GM19240 (cell line): ENCODE measurements around the gene SCAPER.
"Not testable (repeated sequence)": the region's sequence is repeated elsewhere in the genome, so short reads cannot be mapped to it uniquely, and the experiment has no call there.

Source experiments
- DNase-seq: peaks from one replicate; pipeline ENCODE4 v3.0.0; 2011; ENCODE audit warnings: low spot score; ENCODE audit not compliant: insufficient read length

The SCAPER gene

DNA sequence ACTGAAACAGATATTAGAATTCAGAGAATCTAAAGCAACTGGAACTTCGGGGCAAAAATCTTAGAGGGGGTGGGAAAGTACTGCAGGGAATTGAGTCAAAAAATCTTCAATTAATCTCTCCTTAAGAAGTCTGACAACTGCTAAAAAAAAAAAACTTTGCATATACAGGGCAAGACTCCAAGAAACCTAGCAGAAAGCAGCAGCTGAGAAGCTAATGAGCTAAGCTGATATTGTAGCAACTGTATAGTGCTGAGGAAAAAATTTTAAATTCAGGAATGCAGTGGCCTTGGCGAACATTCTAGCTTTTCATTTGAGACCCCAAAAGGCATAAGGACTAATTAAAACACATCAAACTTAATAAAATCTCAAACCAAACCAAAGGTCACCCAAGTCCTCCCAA, 113.6 kb downstream of the SCAPER start:
- DNase-seq: no peak

DNA sequence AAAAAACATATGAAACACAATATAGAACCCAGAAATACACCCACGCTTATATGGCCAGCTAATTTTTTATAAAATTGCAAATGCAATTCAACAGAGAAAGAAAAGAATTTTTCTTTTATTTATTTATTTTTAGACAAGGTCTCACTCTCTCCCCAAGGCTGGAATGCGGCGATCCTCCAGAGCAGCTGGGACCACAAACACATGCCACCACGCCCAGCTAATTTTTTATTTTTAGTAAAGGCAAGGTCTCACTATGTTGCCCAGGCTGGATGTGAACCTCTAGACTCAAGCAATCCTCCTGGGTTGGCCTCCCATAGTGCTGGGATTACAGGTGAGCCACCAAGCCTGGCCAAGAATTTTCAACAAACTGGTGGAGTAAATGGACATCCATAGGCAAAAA, 117.9 kb downstream of the SCAPER start:
- DNase-seq: no peak

DNA sequence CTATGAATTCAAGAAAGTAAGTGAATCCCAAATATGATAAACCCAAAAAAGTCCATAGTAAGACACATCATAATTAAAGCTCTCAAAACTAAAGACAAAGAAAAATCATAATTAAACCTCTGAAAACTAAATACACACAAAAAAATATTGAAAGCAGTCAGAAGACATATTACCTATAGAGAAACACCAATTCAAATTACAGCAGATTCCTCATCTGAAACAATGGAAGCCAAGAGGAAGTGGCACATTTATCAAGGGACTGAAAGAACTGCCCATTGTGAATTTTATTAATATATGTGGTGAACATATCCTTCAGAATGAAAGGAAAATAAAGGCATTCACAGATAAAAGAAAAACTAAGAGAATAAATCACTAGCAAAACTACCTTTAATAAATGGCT, 128.2 kb downstream of the SCAPER start:
- DNase-seq: no peak

DNA sequence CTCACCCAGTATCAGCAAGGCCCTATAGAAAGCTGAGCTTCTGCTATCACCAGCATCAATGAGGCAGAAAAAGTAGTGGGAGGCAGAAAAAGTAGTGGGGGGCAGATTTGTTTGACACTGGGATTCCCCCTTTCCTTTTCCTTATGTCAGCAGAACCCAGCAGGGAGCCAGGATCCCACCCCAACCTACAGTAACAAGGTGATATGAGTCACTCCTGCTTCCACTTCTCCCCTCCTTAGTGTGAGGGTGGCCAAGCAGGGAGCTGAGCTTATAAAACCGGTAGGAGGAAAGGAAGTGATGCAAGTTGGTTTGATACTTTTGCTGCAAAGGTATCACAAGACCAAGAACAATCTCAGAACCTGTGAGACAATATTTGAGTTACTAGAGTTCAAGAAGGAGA, 128.7 kb downstream of the SCAPER start:
- DNase-seq: no peak

DNA sequence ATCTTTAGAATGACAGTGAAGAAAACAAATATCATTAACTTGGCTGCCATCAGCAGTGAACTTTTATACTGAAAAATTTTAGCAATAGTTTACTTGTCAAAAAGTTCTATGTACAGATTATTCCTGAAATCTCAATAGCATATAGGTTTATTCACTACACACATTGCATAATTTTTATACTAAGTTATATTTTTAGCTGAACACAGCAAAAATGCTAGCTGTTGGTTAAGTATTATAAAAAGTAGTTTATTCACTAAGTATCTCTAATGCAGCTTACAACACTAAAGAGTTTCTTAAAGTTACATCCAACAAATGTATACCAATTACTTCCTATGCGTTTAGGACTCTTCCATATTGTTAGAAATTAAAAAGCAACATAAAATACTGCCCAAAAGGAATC, 131.9 kb downstream of the SCAPER start:
- DNase-seq: no peak

DNA sequence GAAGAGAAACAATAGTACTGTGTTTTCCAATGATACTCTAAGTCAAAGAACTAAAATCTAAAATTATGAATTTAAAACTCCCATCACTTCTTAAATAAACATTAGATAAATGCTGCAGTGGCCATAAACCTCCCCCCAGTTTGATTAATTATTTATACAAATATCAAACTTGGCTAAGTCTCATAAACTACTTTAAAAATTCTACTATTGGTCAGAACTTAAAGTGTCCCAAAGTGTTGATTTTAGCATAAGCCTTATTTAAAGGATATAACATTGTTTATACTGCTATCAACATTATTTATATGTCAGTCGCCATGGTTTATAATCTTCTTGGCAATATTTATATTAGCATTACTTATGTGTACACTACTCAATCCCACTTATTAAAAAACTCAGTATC, 132.4 kb downstream of the SCAPER start:
- no peak for DNase-seq

DNA sequence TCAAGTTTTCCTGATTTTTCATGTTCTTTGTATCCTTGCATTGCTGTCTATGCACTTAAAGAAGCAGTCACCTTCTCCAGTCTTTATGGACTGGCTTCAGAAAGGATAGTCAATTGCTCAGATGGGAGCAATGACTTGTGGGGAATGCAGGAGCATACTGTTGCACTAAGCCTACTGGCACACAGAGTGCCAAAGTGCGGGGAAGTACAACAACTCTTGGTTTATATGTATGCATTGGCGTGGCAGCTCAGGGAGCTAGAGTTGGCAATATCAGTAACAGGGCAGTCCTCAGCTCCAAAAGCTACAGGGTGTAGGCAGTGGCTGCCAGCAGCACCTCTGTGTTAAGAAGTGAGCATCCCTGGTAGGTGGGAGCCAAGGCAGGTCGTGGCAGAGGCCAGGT, 141.1 kb downstream of the SCAPER start:
- DNase-seq: no peak

DNA sequence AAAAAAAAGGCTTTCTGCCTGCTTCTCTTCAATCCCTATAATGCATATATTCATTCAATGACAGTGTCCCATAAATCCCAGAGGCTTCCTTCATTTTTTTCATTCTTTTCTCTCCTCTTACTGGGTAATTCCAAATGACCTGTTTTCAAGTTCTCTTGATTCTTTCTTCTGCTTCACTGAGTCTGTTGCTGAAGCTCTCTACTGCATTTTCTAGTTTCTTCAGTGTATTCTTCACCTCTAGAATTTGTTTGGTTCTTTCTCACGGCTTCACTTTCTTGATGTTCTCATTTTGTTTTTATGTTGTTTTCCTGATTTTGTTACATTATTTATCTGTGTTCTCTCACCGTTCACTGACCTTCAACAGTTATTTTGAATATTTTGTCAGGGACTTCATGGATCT, 141.6 kb downstream of the SCAPER start:
- no peak for DNase-seq

DNA sequence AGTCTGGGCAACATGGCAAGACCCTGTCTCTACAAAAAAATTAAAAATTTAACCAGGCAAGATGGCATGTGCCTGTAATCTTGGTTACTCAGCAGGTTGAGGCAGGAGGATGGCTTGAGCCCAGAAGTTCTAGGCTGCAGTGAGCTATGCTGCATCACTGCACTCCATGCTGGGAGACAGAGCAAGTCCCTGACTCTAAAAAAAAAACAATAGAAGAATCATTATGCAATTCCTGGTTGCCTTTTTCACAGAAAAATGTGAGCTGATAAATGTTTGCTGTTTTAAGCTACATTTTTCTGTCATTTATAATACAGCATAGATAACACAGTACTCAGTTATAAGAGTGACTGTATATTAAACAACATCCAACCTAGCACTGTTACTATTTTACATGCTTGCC, 148.8 kb downstream of the SCAPER start:
- DNase-seq: no peak

DNA sequence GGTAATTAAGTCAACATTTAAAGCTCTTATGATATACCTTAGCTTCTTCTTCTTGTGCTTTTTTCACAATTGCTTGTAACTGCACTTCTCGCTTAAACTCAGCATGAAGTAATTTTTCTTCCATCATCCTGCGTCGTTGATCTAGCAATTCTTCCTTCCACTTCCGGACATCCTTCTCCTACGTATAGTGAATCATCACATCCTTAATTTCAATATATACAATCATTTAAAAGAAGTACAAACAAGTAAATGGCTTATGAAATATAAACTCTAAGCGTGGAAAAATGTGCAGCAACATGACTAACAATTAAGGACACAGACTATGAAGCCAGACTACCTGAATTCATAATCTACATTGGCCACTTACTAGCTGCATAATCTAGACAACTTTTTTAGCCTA, 151.4 kb downstream of the SCAPER start:
- no peak for DNase-seq

DNA sequence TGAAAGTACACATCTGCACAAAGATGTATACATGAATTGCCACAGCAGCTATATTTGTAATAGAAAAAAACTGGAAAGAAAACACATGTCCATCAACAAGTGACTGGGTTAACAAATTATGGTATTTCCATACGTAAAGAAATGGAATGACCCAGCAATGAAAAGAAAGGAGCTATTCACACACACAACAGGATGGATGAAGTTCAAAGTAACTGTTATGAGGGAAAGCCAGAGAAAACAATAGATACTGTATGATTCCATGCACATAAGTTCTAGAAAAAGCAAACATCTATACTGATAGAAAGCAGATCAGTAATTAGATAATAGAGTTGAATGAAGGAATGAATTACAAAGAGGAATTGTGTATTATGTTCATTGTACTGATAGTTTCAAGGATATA, 152.0 kb downstream of the SCAPER start:
- no peak for DNase-seq

DNA sequence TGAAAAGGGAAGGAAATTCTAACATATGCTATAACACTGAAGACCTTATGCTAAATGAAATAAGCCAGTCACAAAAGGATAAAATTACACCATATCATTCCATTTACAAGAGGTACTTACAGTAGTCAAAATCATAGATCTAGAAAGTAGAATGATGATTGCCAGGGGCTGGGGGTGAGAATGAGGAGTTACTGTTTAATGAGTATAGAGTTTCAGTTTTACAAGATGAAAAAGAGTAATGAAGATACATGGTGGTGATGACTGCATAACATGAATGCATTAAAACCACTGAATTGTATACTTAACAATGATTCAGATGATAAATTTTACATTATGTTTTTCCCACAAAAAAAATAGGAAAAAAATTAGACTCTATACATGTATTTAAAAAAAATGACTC, 152.6 kb downstream of the SCAPER start:
- no peak for DNase-seq

DNA sequence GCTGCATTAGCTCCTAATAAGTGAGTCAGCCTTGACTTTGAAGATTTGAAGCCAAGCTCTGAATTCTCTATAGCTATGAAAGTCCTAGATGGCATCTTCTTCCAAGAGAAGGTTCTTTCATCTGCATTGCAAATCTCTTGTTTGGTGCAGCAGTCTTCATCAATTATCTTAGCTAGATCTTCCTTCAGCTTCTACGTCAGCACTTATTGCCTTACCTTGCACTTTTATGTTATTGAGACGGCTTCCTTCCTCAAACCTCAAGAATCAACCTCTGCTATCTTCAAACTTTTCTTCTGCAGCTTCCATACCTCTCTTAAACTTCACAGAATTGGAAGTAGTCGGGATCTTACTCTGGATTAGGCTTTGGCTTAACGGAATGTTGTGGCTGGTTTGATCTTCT, 167.6 kb downstream of the SCAPER start:
- DNase-seq: no peak

DNA sequence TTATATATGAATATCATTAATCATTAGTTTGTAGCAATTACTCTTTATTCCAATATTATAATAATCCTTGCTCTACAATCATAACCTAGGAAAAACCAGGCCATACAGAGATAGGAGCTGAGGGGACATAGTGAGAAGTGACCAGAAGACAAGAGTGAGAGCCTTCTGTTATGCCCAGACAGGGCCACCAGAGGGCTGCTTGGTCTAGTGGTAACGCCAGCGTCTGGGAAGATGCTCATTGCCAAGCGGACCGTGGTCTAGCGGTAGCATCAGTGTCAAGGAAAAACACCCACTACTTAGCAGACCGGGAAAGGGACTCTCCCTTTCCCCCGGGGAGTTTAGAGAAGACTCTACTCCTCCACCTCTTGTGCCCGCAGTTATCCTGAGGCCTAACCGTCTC, 172.8 kb downstream of the SCAPER start:
- not testable (repeated sequence) for DNase-seq

DNA sequence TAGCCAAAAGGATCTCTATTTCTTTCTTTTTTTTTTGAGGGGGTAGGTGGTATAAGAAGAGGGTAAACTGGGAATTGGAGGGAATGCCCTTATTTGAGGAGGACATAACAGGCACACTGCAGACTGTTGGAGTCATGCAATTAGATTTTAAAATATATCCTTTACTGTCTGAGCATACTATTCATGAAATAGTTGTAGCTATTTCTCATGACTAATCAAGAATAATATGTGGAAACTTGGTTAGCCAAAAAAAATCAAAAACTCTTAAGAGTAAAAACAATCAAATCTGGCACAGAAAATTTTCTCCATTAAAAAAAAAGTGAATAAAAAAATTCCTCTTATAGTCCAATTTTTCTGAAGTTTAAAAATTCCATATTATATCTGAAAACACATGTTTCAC, 174.9 kb downstream of the SCAPER start:
- DNase-seq: no peak

DNA sequence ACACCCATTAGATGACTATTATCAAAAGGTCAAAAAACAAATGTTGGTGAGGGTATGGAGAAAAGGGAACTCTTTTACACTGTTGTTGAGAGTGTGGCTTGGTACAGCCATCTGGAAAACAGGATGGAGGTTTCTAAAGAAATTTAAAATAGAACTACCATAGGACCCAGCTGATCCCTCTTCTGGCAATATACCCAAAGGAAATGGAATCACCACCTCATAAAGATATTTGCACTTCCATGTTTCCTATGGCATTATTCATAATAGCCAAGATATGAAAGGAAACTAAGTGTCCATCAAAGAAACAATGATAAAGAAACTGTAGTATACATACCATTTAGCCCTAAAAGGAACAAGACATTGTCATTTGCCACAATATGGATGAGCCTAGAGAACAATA, 186.3 kb downstream of the SCAPER start:
- DNase-seq: no peak

DNA sequence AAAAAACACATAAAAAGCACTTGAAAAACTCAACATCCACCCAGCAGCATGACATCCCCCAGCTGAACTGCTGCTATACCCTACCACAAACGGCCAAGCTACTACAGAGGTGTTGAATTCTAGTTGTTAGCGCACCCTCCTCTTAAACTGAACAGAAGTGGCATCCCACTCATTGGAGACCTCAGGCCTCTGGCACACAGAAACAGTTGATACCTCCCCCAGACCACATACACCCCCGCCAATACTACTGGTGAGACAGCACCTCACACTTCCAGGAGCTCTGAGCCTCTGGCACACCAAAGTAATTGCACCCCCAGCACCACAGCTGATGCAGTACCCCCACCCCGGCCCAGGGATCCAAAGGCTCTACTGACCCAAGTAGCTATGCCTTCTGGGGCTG, 190.2 kb downstream of the SCAPER start:
- DNase-seq: no peak

DNA sequence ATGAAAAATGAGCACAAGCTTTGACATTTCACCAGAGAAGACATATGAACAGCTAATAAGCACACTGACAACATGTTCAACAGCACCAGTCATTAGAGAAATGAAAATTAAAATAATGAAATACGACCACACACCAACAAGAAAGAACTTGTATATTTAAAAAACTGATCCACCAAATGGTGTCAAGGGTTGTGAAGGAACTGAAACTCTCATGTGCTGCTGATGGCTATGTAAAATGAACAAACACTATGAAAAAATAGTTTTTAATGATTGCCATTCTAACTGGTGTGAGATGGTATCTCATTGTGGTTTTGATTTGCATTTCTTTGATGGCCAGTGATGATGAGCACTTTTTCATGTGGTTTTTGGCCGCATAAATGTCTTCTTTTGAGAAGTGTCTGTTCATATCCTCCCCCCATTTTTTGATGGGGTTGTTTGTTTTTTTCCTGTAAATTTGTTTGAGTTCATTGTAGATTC, 193.8 kb downstream of the SCAPER start:
- DNase-seq: no peak

DNA sequence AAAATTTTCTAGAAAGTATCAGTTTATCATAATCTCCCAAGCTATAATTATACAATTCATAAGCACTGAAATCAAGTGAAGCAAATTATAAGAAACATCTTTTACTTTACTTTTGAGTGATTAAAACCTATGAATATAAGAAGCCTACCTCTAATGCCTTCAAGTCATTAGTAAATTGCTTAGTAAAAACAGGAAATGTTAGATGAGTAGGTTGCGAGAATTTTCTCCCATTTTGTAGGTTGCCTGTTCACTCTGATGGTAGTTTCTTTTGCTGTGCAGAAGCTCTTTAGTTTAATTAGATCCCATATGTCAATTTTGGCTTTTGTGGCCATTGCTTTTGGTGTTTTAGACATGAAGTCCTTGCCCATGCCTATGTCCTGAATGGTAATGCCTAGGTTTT, 201.1 kb downstream of the SCAPER start:
- DNase-seq: not testable (repeated sequence)

DNA sequence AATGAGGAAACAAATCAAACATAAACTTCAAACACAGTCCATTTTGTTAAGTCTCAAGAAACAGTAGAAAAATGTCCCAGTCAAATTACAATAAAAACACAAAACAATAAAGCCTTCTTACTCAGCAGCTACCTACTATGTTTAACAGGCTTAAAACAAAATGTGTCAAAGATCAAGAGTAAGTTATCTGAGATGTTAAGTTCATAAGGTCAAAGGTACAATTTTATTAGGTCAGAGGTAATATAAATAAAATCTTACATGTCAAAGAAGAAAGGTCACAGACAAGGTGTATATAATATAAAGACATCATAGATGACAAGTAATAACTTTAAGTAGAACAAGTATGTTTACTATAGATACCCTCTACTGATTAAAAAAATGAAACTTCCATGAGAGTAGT, 208.3 kb downstream of the SCAPER start:
- DNase-seq: no peak

DNA sequence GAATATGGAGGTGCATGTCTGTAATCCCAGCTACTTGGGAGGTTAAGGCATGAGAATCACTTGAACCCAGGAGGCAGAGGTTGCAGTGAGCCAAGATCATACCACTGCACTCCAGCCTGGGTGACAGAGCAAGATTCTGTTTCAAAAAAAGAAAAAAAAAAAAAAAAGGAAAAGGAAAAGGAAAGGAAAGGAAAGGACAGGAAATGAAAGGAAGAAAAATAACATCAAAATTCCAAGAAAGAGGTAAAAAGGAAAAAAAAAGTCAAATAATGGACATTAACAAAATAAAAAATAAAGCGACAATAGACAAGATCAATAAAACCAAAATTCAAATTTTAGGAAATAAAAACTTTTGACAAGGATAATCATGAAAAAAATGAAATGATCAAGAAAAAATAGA, 212.6 kb downstream of the SCAPER start:
- DNase-seq: not testable (repeated sequence)

DNA sequence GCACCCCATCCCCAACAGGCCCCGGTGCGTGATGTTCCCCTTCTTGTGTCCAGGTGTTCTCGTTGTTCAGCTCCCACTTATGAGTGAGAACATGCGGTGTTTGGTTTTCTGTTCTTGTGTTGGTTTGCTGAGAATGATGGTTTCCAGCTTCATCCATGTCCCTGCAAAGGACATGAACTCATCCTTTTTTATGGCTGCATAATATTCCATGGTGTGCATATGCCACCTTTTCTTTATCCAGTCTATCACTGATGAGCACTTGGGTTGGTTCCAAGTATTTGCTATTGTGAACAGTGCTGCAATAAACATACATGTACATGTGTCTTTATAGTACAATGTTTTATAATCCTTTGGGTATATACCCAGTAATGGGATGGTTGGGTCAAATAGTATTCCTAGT, 217.5 kb downstream of the SCAPER start:
- not testable (repeated sequence) for DNase-seq

DNA sequence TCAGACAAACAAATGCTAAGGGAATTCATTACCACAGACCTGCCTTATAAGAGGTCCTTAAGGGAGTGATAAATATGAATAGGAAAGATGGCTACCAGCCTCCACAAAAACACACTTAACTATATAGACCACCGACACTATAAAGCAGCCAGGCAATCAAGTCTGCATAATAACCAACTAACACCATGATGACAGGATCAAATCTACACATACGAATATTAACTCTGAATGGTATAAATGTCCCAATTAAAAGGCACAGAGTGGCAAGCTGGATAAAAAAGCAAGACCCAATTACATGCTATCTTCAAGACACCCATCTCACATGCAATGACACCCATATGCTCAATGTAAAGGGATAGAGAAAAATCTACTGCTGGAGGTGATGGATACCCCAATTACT, 221.1 kb downstream of the SCAPER start:
- DNase-seq: no peak

DNA sequence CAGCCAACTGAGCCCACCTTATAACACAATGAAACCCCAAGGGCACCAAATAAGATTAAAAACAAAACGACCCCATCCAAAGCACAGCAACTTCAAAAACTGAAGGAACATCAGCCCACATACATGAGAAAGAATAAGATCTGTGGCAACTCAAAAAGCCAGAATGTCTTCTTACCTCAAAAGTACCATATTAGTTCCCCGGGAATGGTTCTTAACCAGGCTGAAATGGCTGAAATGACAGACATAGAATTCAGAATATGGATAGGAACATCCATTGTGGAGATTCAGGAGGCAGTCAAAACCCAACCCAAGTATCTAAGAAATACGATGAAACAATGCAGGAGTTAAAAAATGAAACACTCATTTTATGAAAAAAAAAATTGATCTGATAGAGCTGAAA, 222.3 kb downstream of the SCAPER start:
- DNase-seq: no peak
